HG02642 (cell line): ENCODE data around the gene IL21.
A peak's percentile ranks its signal among the peaks of the same experiment; 100 is the strongest.
"Not testable (repeated sequence)": the region's sequence is repeated elsewhere in the genome, so short reads cannot be mapped to it uniquely, and the experiment has no call there.

Experiments
- ATAC-seq: cut with Tn5 transposase; IDR thresholded peaks from one replicate; pipeline ENCODE4 v1.9.1; 2021; ENCODE audit warnings: mild to moderate bottlenecking; ENCODE audit not compliant: unreplicated experiment, poor library complexity

Gene IL21

GRCh38 chr4:122584519-122584918, 36.3 kb downstream of the IL21 start:
- ATAC-seq: peak; percentile 57

GRCh38 chr4:122583906-122584305, 37.0 kb downstream of the IL21 start:
- ATAC-seq: no peak

- ATAC-seq: peak; percentile 87
These were observed 42.8 kb downstream of the IL21 start for GRCh38 chr4:122577808-122578781.

- ATAC-seq: no peak
These were observed 43.7 kb downstream of the IL21 start for GRCh38 chr4:122577189-122577553.

DNA sequence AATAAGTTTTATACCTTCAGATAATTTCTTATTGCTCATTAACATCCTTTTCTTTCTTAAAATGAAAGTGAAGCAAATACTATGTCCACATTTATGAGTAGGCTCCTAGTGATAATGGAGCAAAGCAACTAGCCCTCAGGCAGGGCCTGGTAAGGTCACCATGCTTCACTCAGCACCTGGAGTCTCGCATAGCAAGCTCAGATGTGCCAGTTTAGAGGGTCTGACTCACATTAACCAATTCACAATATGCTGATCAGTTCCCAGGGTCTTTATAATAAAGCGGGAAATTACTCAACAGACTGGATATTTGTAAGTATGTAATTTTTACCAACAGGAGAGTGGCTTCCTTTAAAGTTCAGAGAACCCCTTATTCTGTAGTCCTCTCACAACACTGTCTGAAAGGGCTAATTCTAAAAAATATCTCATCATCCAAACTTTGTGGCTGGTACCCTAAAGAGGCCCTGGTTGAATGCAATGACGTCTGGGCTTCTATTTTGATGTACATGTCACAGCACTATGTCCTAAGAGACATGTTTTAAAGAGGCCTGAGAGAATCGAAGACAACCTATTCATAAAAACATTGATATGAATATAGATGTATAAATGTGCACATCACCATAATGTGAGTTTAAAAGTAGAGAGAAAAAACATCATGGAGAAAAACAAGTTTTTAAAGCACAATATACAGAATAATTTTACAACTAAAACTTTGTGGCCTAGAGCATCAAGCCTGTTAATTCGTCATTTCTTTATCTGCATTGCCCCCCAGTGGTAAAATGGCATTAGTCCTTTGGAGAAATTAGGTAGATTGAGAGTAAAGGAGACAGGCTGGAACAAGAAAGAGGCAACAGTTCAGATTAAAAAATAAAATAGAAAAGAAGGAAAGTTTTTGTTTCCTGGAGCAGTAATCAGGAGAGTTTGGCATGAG, 44.3 kb downstream of the IL21 start:
- peak; percentile 44 for ATAC-seq

GRCh38 chr4:122574347-122574746, 46.5 kb downstream of the IL21 start:
- not testable (repeated sequence) for ATAC-seq

DNA sequence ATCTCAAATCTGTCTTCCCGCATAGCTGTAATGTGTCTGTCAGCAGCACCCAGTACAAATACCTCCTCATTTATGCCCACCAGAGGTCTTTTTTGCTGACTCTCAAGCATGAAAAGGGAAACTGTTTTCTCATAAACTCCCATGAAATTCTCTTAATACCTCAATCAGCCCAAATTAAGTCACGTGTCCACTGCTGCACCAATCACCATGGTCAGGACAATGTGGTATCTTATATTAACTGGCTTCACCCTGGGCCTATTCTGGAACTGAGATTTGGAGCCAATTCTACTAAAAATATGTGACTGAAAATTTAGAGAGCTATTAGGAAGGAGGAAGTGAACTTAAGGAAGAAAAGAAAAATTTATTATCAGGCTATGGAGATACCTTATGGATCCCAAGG, 58.4 kb downstream of the IL21 start:
- no peak for ATAC-seq
